Adipose tissue (tissue), 3 donors: ENCODE data around the gene CLEC16A. TPM values are rescaled to one million over a fixed set of nuclear protein-coding genes. Genes with fewer than 3 reads are reported as not detected.

Experiments used
- H3K27ac ChIP-seq: one replicate; pipeline ENCODE4 v1.5.1; 2013; ENCODE audit warnings: low read depth, low read length
- WGBS, 3 donors: extraction: QIAGEN DNeasy Blood & Tissue Kit; methylation state at CpG; one replicate each; pipeline ENCODE4 v1.1.7; 2013; 5-methylcytosine and 5-hydroxymethylcytosine counted together
- polyA plus RNA-seq, 3 donors: library from polyadenylated mRNA; stranded (reverse); fragments of 200-250 nt; gene quantifications; one replicate each; pipeline ENCODE4 v1.2.3, GENCODE V29; 2013
- donor health status: healthy with polysubstance abuse.
- donor health status: Bipolar disorder and iron deficiency.
- donor health status: healthy.

The CLEC16A gene
- polyA plus RNA-seq, 3 donors, result 4.9 to 10.9 (median 7.9) TPM

GRCh38 chr16:11198375-11198774 is 254.0 kb downstream of the CLEC16A start:
- 68 to 80% (median 68%) methylated on average over 5 of the region's 5 CpGs for whole genome bisulfite sequencing, 3 donors
- H3K27ac ChIP-seq, result no peak overlapping the region

- H3K27ac ChIP-seq, result no peak overlapping the region
- 47 to 63% (median 57%) methylated on average over 8 of the region's 8 CpGs for WGBS, 3 donors
These were observed 254.5 kb downstream of the CLEC16A start for GRCh38 chr16:11198828-11199227.

GRCh38 chr16:11200592-11200991 is 256.2 kb downstream of the CLEC16A start:
- H3K27ac ChIP-seq, result no peak overlapping the region
- 78 to 88% (median 81%) methylated on average over 10 of the region's 10 CpGs for WGBS, 3 donors

GRCh38 chr16:11201498-11202259 is 257.3 kb downstream of the CLEC16A start:
- H3K27ac ChIP-seq, result no peak overlapping the region
- WGBS, 3 donors, result 37 to 50% (median 47%) methylated on average over 15 of the region's 15 CpGs

- WGBS, 3 donors, result 36 to 39% (median 37%) methylated on average over 13 of the region's 13 CpGs
These were observed 258.1 kb downstream of the CLEC16A start for GRCh38 chr16:11202260-11203091.

GRCh38 chr16:11203111-11203623 is 258.8 kb downstream of the CLEC16A start:
- 66 to 72% (median 68%) methylated on average over 7 of the region's 7 CpGs for WGBS, 3 donors
- no peak overlapping the region for H3K27ac ChIP-seq

More at GRCh38 chr16:11202260-11203091, 258.1 kb downstream of the CLEC16A start:
- H3K27ac ChIP-seq, result no peak overlapping the region

GRCh38 chr16:11204513-11205047 is 260.2 kb downstream of the CLEC16A start:
- 59 to 68% (median 59%) methylated on average over 4 of the region's 4 CpGs for WGBS, 3 donors

GRCh38 chr16:11205065-11205699 is 260.8 kb downstream of the CLEC16A start:
- no peak overlapping the region for H3K27ac ChIP-seq
- 85 to 87% (median 86%) methylated on average over 19 of the region's 19 CpGs for WGBS, 3 donors

More at GRCh38 chr16:11204513-11205047, 260.2 kb downstream of the CLEC16A start:
- H3K27ac ChIP-seq, result no peak overlapping the region

- H3K27ac ChIP-seq, result no peak overlapping the region
These were observed 261.6 kb downstream of the CLEC16A start for GRCh38 chr16:11205754-11206581.

GRCh38 chr16:11207646-11208045 is 263.3 kb downstream of the CLEC16A start:
- WGBS, 3 donors, result 87 to 99% (median 91%) methylated on average over 3 of the region's 3 CpGs
- no peak overlapping the region for H3K27ac ChIP-seq

More at GRCh38 chr16:11205754-11206581, 261.6 kb downstream of the CLEC16A start:
- WGBS, 3 donors, result 33 to 36% (median 35%) methylated on average over 13 of the region's 13 CpGs

GRCh38 chr16:11208916-11209665 is 264.7 kb downstream of the CLEC16A start:
- 73 to 85% (median 75%) methylated on average over 9 of the region's 9 CpGs for WGBS, 3 donors
- H3K27ac ChIP-seq, result no peak overlapping the region

GRCh38 chr16:11210260-11210659 is 265.9 kb downstream of the CLEC16A start:
- 76 to 83% (median 81%) methylated on average over 11 of the region's 11 CpGs for WGBS, 3 donors

GRCh38 chr16:11211061-11211976 is 267.0 kb downstream of the CLEC16A start:
- no peak overlapping the region for H3K27ac ChIP-seq
- 57 to 78% (median 74%) methylated on average over 16 of the region's 16 CpGs for WGBS, 3 donors

More at GRCh38 chr16:11210260-11210659, 265.9 kb downstream of the CLEC16A start:
- no peak overlapping the region for H3K27ac ChIP-seq

- WGBS, 3 donors, result 45 to 68% (median 52%) methylated on average over 16 of the region's 16 CpGs
- no peak overlapping the region for H3K27ac ChIP-seq
These were observed 267.8 kb downstream of the CLEC16A start for GRCh38 chr16:11211977-11212797.

- 59 to 84% (median 72%) methylated on average over 16 of the region's 16 CpGs for WGBS, 3 donors
- H3K27ac ChIP-seq, result no peak overlapping the region
These were observed 268.4 kb downstream of the CLEC16A start for GRCh38 chr16:11212798-11213196.
